GM12878 (cell line): ENCODE measurements around the gene RSPO3. TPM values are rescaled to one million over a fixed set of nuclear protein-coding genes. Genes with fewer than 3 reads are reported as not detected.

ENCODE experiments used
- ATAC-seq: fragments of 200-7000 bp; cut with Tn5 transposase; 3 replicates; pipeline ENCODE4 v1.9.1; 2020; ENCODE audit warnings: mild to moderate bottlenecking, moderate library complexity
- BruUV-seq: library from RNA; stranded (reverse); fragments of 400-500 nt; replicated peaks from 2 replicates; lab custom pipeline; 2021; lab: Mats Ljungman, UMichigan
- CTCF ChIA-PET: fragments of 300-600 bp; sonication (Branson Sonifier 250); formaldehyde crosslinking; extraction: SDS; loops from one replicate; lab custom pipeline; 2021; ENCODE audit warnings: inconsistent platforms; lab: Yijun Ruan, JAX
- POLR2A ChIA-PET: fragments of 350-600 bp; formaldehyde crosslinking; extraction: SDS; loops from one replicate; lab custom pipeline; 2021; ENCODE audit warnings: inconsistent platforms; lab: Charles Lee
- RAD21 ChIA-PET: fragments of 300-600 bp; sonication (Branson Sonifier 250); formaldehyde crosslinking; loops from one replicate; lab custom pipeline; 2023; ENCODE audit warnings: antibody characterized with exemption; ENCODE audit not compliant: unreplicated experiment; lab: Charles Lee
- SMC1A ChIA-PET: fragments of 300-600 bp; sonication (Branson Sonifier 250); formaldehyde crosslinking; loops from one replicate; lab custom pipeline; 2023; ENCODE audit not compliant: unreplicated experiment, uncharacterized antibody; lab: Charles Lee
- DNase-seq: peaks from one replicate; pipeline ENCODE4 v3.0.0-alpha.2; 2011; ENCODE audit warnings: low read depth, low spot score
- FAIRE-seq: peaks from 3 replicates; lab custom pipeline; 2011; peaks lifted over from hg19 to GRCh38; lab: Jason Lieb, UNC
- H2AFZ ChIP-seq: 2 replicates; pipeline ENCODE4 v1.6.0; 2011; ENCODE audit warnings: low read depth, low read length, control low read depth; ENCODE audit not compliant: control insufficient read depth
- H3K27ac ChIP-seq: 2 replicates; pipeline ENCODE4 v1.5.1; 2011; ENCODE audit warnings: control low read depth; ENCODE audit not compliant: control insufficient read depth, insufficient read depth
- H3K27me3 ChIP-seq, 2 experiments: replicated peaks in 1 of 2; 2 replicates each; pipeline versions ENCODE4 v1.6.0 to v1.6.1; 2011; ENCODE audit warnings: low read length in 1 of 2; ENCODE audit not compliant: control insufficient read depth in 2 of 2, insufficient read depth in 2 of 2
- H3K36me3 ChIP-seq, 2 experiments: 2 replicates each; pipeline ENCODE4 v1.5.1; 2011; ENCODE audit warnings: low read length in 1 of 2; ENCODE audit not compliant: control insufficient read depth in 2 of 2, insufficient read depth in 2 of 2
- H3K4me1 ChIP-seq: 2 replicates; pipeline ENCODE4 v1.6.1; 2011; ENCODE audit warnings: mild to moderate bottlenecking, low read length, moderate library complexity, mixed read lengths; ENCODE audit not compliant: control insufficient read depth, insufficient read depth
- H3K4me2 ChIP-seq: 2 replicates; pipeline ENCODE4 v1.6.0; 2011; ENCODE audit warnings: control low read depth; ENCODE audit not compliant: control insufficient read depth, insufficient read depth
- H3K4me3 ChIP-seq: fragments of 200-600 bp; sonication (generic); 2 replicates; pipeline ENCODE4 v1.5.1; 2016
- H3K79me2 ChIP-seq: 2 replicates; pipeline ENCODE4 v1.6.0; 2011; ENCODE audit warnings: low read length; ENCODE audit not compliant: control insufficient read depth, insufficient read depth
- H3K9ac ChIP-seq: 2 replicates; pipeline ENCODE4 v1.8.0; 2011; ENCODE audit warnings: low read length, control low read depth, mixed read lengths; ENCODE audit not compliant: control insufficient read depth, insufficient read depth
- H3K9me3 ChIP-seq: replicated peaks from 3 replicates; pipeline ENCODE4 v1.5.1; 2011; ENCODE audit warnings: mild to moderate bottlenecking, low read length; ENCODE audit not compliant: control insufficient read depth, insufficient read depth
- H4K20me1 ChIP-seq: 2 replicates; pipeline ENCODE4 v1.6.0; 2011; ENCODE audit not compliant: control insufficient read depth, insufficient read depth
- CBFB ChIP-seq: IDR thresholded peaks from 2 replicates; pipeline ENCODE4 v1.6.1; 2016; ENCODE audit warnings: antibody characterized with exemption, low read depth
- ESRRA ChIP-seq: IDR thresholded peaks from 2 replicates; pipeline ENCODE4 v1.6.1; 2012; ENCODE audit warnings: mild to moderate bottlenecking, low read length, improper control_type of control experiment
- FOXK2 ChIP-seq: fragments of 450-650 bp; IDR thresholded peaks from 2 replicates; pipeline ENCODE4 v1.6.1; 2017; ENCODE audit warnings: mild to moderate bottlenecking, moderate library complexity
- FOXM1 ChIP-seq: IDR thresholded peaks from 2 replicates; pipeline ENCODE4 v1.6.1; 2012; ENCODE audit warnings: low read depth, mild to moderate bottlenecking, inconsistent platforms, low read length, moderate library complexity
- GABPA ChIP-seq: IDR thresholded peaks from 2 replicates; pipeline ENCODE4 v1.6.1; 2014; ENCODE audit warnings: antibody characterized with exemption, low read depth, mild to moderate bottlenecking, inconsistent platforms
- HCFC1 ChIP-seq: fragments of 150-350 bp; IDR thresholded peaks from 2 replicates; pipeline ENCODE4 v1.6.1; 2014; ENCODE audit warnings: low read length
- IRF3 ChIP-seq: fragments of 450-650 bp; IDR thresholded peaks from 2 replicates; pipeline ENCODE4 v1.6.1; 2014; ENCODE audit warnings: mild to moderate bottlenecking
- NFIC ChIP-seq: IDR thresholded peaks from 2 replicates; pipeline ENCODE4 v1.6.1; 2012; ENCODE audit warnings: low read depth, mild to moderate bottlenecking, inconsistent platforms, low read length, moderate library complexity
- RB1 ChIP-seq: fragments of 450-650 bp; formaldehyde crosslinking; IDR thresholded peaks from 2 replicates; pipeline ENCODE4 v1.6.1; 2017; ENCODE audit warnings: mild to moderate bottlenecking, borderline replicate concordance
- TARDBP ChIP-seq: IDR thresholded peaks from 2 replicates; pipeline ENCODE4 v1.6.1; 2016; ENCODE audit warnings: borderline replicate concordance
- TCF3 ChIP-seq: IDR thresholded peaks from 2 replicates; pipeline ENCODE4 v1.6.1; 2012; ENCODE audit warnings: low read depth, mild to moderate bottlenecking, low read length, borderline replicate concordance; ENCODE audit not compliant: insufficient read depth
- ZBED1 ChIP-seq: IDR thresholded peaks from 2 replicates; pipeline ENCODE4 v1.6.1; 2016; ENCODE audit warnings: borderline replicate concordance
- ZNF384 ChIP-seq: IDR thresholded peaks from 2 replicates; pipeline ENCODE4 v1.6.1; 2012; ENCODE audit warnings: low read depth, mild to moderate bottlenecking, low read length, improper control_type of control experiment, borderline replicate concordance
- ZNF622 ChIP-seq: fragments of 450-650 bp; IDR thresholded peaks from 2 replicates; pipeline ENCODE4 v1.6.1; 2017; ENCODE audit warnings: mild to moderate bottlenecking, inconsistent platforms
- WGBS: methylation state at CpG from one replicate; pipeline ENCODE4 v1.1.6; 2016; ENCODE audit warnings: low lambda C conversion rate; ENCODE audit not compliant: insufficient replicate concordance, insufficient coverage; ENCODE audit errors: missing lambda C conversion rate; 5-methylcytosine and 5-hydroxymethylcytosine counted together
- in situ Hi-C: fragments of 300-500 bp; cut with MboI; formaldehyde crosslinking; loops from 9 replicates; pipeline ENCODE4 v1.14.3; 2018; ENCODE audit warnings: mixed read lengths
- intact Hi-C: fragments of 100-400 bp; cut with micrococcal nuclease; formaldehyde crosslinking; loops from one replicate; pipeline ENCODE4 v1.14.2; 2022; ENCODE audit not compliant: unreplicated experiment
- polyA plus RNA-seq, 11 experiments: library from polyadenylated mRNA; depleted of rRNA in 4 of 11; unstranded in 6 of 11; stranded (reverse) in 5 of 11; fragments of >200 nt; fragmentation: Nextera tagmentation in 4 of 11; fragmentation: Illumina TruSeq in 1 of 11; extraction: Ambion mirVana in 4 of 11; extraction: Trizol in 1 of 11; gene quantifications; 1 replicate in 1 of 11; 2 replicates in 10 of 11; pipeline versions ENCODE4 v1.2.1 to v1.2.3, GENCODE V29; 2011 to 2016; ENCODE audit warnings: inconsistent platforms in 2 of 11, missing spikeins in 2 of 11, low read depth in 1 of 11
- total RNA-seq, 4 experiments: library from RNA; depleted of rRNA in 3 of 4; stranded (reverse); fragments of >200 nt in 3 of 4; fragmentation: Illumina TruSeq in 1 of 4; extraction: Trizol in 1 of 4; gene quantifications; 2 replicates each; pipeline versions ENCODE4 v1.2.1 to v1.2.3, GENCODE V29; 2013 to 2021
- TF ChIP-seq, protein P1 (sequence below): IDR thresholded peaks from 2 replicates; pipeline ENCODE4 v1.6.1; 2012; ENCODE audit warnings: low read depth, low read length, improper control_type of control experiment

RSPO3 gene
- total and polyA plus RNA-seq, 10 of the 15 experiments (the other 5 are each of a cell fraction or from before 2014, with no cell fraction given): 0.16 TPM; not detected in 9

DNA sequence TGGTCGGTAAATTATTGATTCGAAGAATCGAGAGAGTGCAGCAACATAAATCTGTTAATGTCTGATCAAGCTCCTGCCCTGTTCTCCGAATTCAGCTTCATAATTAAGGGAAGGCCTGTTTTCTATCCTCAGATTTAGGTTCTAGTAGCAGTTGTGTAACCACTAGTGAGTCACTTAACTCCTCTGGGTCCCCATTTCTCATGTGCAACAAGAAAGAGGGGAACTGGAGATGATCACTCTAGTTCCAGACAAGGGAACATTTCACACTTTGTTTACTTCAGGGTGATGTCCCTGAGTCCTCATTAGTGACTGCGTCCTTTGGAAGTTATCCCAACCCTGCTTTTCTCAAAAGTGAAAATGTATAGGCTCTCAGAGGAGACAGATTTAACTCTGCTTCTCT lies 80.1 kb downstream of the RSPO3 start:
- Histone ChIP-seq H3K4me1 (no peaks in the 10 kb centered on the region), H3K4me2 (no peak overlapping the region), H3K79me2 (no peaks in the 10 kb centered on the region), H2AFZ (no peak overlapping the region), H4K20me1 (no peaks in the 10 kb centered on the region), H3K27me3 (no peaks in the 10 kb centered on the region), H3K9ac (no peak overlapping the region), H3K27ac (no peak overlapping the region), H3K9me3 (no peaks in the 10 kb centered on the region), H3K4me3 (no peak overlapping the region), H3K36me3 (no peaks in the 10 kb centered on the region)
- intact Hi-C loops: no loop called here
- CTCF ChIA-PET: interaction anchor here (1.3 kb wide), 2 partner anchors 10 to 12 kb away, joined by 3 read pairs; no protein-coding TSS in a partner anchor
- no peak for ATAC-seq
- RAD21 ChIA-PET: no interaction called here
- FAIRE-seq: no peak
- POLR2A ChIA-PET: no interaction called here
- no peak for DNase-seq
- 58% methylated on average over 5 of the region's 5 CpGs for WGBS
- SMC1A ChIA-PET: interaction anchor here (0.8 to 1.2 kb wide), 2 partner anchors 11 to 12 kb away, joined by 3 read pairs; no protein-coding TSS in a partner anchor
- TF ChIP-seq RB1 (no peak), NFIC (no peak), FOXK2 (no peak), TCF3 (no peak), GABPA (no peak), ZNF384 (no peak), ZBED1 (no peak), CBFB (no peak), TARDBP (no peak), ESRRA (no peak), ZNF622 (no peak), HCFC1 (no peak), IRF3 (no peak), FOXM1 (no peak)
- TF ChIP-seq, protein P1, sequence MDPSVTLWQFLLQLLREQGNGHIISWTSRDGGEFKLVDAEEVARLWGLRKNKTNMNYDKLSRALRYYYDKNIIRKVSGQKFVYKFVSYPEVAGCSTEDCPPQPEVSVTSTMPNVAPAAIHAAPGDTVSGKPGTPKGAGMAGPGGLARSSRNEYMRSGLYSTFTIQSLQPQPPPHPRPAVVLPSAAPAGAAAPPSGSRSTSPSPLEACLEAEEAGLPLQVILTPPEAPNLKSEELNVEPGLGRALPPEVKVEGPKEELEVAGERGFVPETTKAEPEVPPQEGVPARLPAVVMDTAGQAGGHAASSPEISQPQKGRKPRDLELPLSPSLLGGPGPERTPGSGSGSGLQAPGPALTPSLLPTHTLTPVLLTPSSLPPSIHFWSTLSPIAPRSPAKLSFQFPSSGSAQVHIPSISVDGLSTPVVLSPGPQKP: no peak
- in situ Hi-C loops: no loop called here
- BruUV-seq: no TSS peak
